Measurements from ENCODE around the gene MOB3A.
A peak's percentile ranks its signal among the peaks of the same experiment; 100 is the strongest.
"Not testable (repeated sequence)": the region's sequence is repeated elsewhere in the genome, so short reads cannot be mapped to it uniquely, and the experiment has no call there.

The MOB3A gene

GRCh38 chr19:2132731-2133490 lies 36.8 kb upstream of the MOB3A start:
- peaks cover 62% of the 10 kb centered on the region for H3K79me2 ChIP-seq (ENCODE audit: insufficient read depth, low read length)
- peaks cover 55% of the 10 kb centered on the region for H4K20me1 ChIP-seq (ENCODE audit: insufficient read depth, low read length)
- no peak for TF ChIP-seq EZH2 (IDR thresholded peaks at IDR 0.05; ENCODE audit: borderline replicate concordance, low read depth, low read length, severe bottlenecking)
- no peak for TF ChIP-seq CTCF (IDR thresholded peaks at IDR 0.05; ENCODE audit: borderline replicate concordance, extremely low read depth, low read length, poor library complexity, severe bottlenecking)
- ATAC-seq (ENCODE audit: insufficient read depth, low read depth): no peak
- H3K27ac ChIP-seq (ENCODE audit: low read length): no peak overlapping the region
- H3K4me1 ChIP-seq (ENCODE audit: insufficient read depth, low read length): no peaks in the 10 kb centered on the region
- H3K27me3 ChIP-seq (ENCODE audit: insufficient read depth, low read length, poor library complexity): no peaks in the 10 kb centered on the region
- no peaks in the 10 kb centered on the region for H3K9me3 ChIP-seq (ENCODE audit: insufficient read depth, low read length, severe bottlenecking)
- DNase-seq: no peak
- no peak overlapping the region for H3K4me2 ChIP-seq (ENCODE audit: insufficient read depth, low read length)
- H3K36me3 ChIP-seq (ENCODE audit: insufficient read depth, low read length): peaks cover 75% of the 10 kb centered on the region
- no peak overlapping the region for H2AFZ ChIP-seq (ENCODE audit: low read depth, low read length)
- H3K4me3 ChIP-seq (ENCODE audit: low read depth in 1 of 2, low read length in 2 of 2): no peak overlapping the region
- no peak overlapping the region for H3K9ac ChIP-seq (ENCODE audit: low read depth, low read length)

GRCh38 chr19:2132191-2132590 lies 36.1 kb upstream of the MOB3A start:
- ATAC-seq (ENCODE audit: insufficient read depth, low read depth) (no peak), DNase-seq (no peak)
- Histone ChIP-seq H3K9ac (ENCODE audit: low read depth, low read length) (no peak overlapping the region), H3K9me3 (ENCODE audit: insufficient read depth, low read length, severe bottlenecking) (no peaks in the 10 kb centered on the region), H3K79me2 (ENCODE audit: insufficient read depth, low read length) (peaks cover 60% of the 10 kb centered on the region), H3K4me2 (ENCODE audit: insufficient read depth, low read length) (no peak overlapping the region), H3K36me3 (ENCODE audit: insufficient read depth, low read length) (peaks cover 74% of the 10 kb centered on the region), H3K27me3 (ENCODE audit: insufficient read depth, low read length, poor library complexity) (no peaks in the 10 kb centered on the region), H3K4me1 (ENCODE audit: insufficient read depth, low read length) (no peaks in the 10 kb centered on the region), H4K20me1 (ENCODE audit: insufficient read depth, low read length) (peaks cover 55% of the 10 kb centered on the region), H3K27ac (ENCODE audit: low read length) (no peak overlapping the region), H2AFZ (ENCODE audit: low read depth, low read length) (no peak overlapping the region), H3K4me3 (ENCODE audit: low read depth in 1 of 2, low read length in 2 of 2) (no peak overlapping the region)
- TF ChIP-seq EZH2 (IDR thresholded peaks at IDR 0.05; ENCODE audit: borderline replicate concordance, low read depth, low read length, severe bottlenecking): no peak
- TF ChIP-seq CTCF (IDR thresholded peaks at IDR 0.05; ENCODE audit: borderline replicate concordance, extremely low read depth, low read length, poor library complexity, severe bottlenecking): no peak

- H3K36me3 ChIP-seq (ENCODE audit: insufficient read depth, low read length): peaks cover 72% of the 10 kb centered on the region
- H3K79me2 ChIP-seq (ENCODE audit: insufficient read depth, low read length): peaks cover 52% of the 10 kb centered on the region
- ATAC-seq (ENCODE audit: insufficient read depth, low read depth); H2AFZ ChIP-seq (ENCODE audit: low read depth, low read length); H3K27me3 ChIP-seq (ENCODE audit: insufficient read depth, low read length, poor library complexity); H3K4me3 ChIP-seq (ENCODE audit: low read depth in 1 of 2, low read length in 2 of 2); DNase-seq; H3K4me2 ChIP-seq (ENCODE audit: insufficient read depth, low read length); H3K9me3 ChIP-seq (ENCODE audit: insufficient read depth, low read length, severe bottlenecking); H3K4me1 ChIP-seq (ENCODE audit: insufficient read depth, low read length); H3K9ac ChIP-seq (ENCODE audit: low read depth, low read length): not testable (repeated sequence)
- H3K27ac ChIP-seq (ENCODE audit: low read length): 0 out of 2 replicates have a peak overlapping the region, but pooled peaks have one; percentile 10
- peaks cover 52% of the 10 kb centered on the region for H4K20me1 ChIP-seq (ENCODE audit: insufficient read depth, low read length)
Observed at GRCh38 chr19:2131012-2131975, 35.2 kb upstream of the MOB3A start.

All from DND-41 (cell line).